Subcutaneous abdominal adipose tissue (tissue), 5 donors: ENCODE results near the gene SHE.

Experiments
- H3K27ac ChIP-seq: one replicate; pipeline ENCODE4 v1.7.0; 2013; ENCODE audit warnings: low read depth, mild to moderate bottlenecking, inconsistent platforms, low read length, moderate library complexity
- H3K27me3 ChIP-seq, 5 donors: one replicate each; pipeline ENCODE4 v1.7.0; 2013; ENCODE audit warnings: low read length in 5 of 5, inconsistent platforms in 1 of 5; ENCODE audit not compliant: control insufficient read depth in 5 of 5, insufficient read depth in 4 of 5
- H3K36me3 ChIP-seq, 5 donors: one replicate each; pipeline ENCODE4 v1.7.0; 2013; ENCODE audit warnings: low read length in 5 of 5; ENCODE audit not compliant: control insufficient read depth in 5 of 5, insufficient read depth in 5 of 5
- H3K4me1 ChIP-seq, 5 donors: one replicate each; pipeline ENCODE4 v1.7.0; 2013; ENCODE audit warnings: low read length in 5 of 5, mild to moderate bottlenecking in 3 of 5, moderate library complexity in 1 of 5; ENCODE audit not compliant: control insufficient read depth in 5 of 5, insufficient read depth in 5 of 5
- H3K4me3 ChIP-seq, 5 donors: one replicate each; pipeline ENCODE4 v1.7.0; 2013; ENCODE audit warnings: low read length in 5 of 5, low read depth in 1 of 5
- H3K9ac ChIP-seq, 5 donors: one replicate each; pipeline ENCODE4 v1.7.0; 2013; ENCODE audit warnings: low read length in 5 of 5, mild to moderate bottlenecking in 4 of 5, moderate library complexity in 3 of 5
- H3K9me3 ChIP-seq, 5 donors: one replicate each; pipeline ENCODE4 v1.7.0; 2013; ENCODE audit warnings: low read length in 5 of 5; ENCODE audit not compliant: control insufficient read depth in 5 of 5
- donor health status: healthy.
- donor health status: healthy.
- donor health status: healthy.
- donor health status: healthy.
- donor health status: healthy.

Gene SHE

DNA sequence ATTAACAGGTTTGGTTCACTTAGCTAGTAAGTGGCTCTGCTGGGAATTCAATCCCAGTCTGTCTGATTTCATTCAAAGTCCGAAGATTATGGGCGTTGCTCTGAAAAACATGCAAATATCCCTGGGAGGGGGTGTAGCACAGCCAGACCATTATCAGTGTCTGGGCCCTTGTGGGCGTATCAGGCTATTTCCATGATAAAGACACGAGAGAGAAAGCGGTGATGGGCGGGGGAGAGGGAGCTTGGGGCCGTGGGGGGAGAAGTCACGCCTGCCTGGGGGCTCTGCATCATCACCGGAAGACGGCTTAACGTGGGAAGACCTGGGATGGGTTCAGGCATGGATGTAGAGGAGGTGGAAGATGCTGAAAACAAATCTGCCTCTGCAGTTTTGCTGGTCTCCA, 71.3 kb downstream of the SHE start:
- Histone ChIP-seq H3K9ac (no peak overlapping the region), H3K27ac (peak overlapping the region; percentile 37), H3K4me1 (peaks cover 12 to 57% (median 52%) of the 10 kb centered on the region in 5 donors), H3K9me3 (no peaks in the 10 kb centered on the region), H3K4me3 (no peak overlapping the region), H3K27me3 (no peaks in the 10 kb centered on the region), H3K36me3 (peaks cover 0 to 21% (median 16%) of the 10 kb centered on the region in 5 donors)

- Histone ChIP-seq H3K4me1 (peaks cover 12 to 53% (median 46%) of the 10 kb centered on the region in 5 donors), H3K27me3 (no peaks in the 10 kb centered on the region), H3K27ac (peak overlapping the region; percentile 37), H3K9ac (no peak overlapping the region), H3K4me3 (no peak overlapping the region), H3K9me3 (no peaks in the 10 kb centered on the region), H3K36me3 (peaks cover 0 to 13% (median 12%) of the 10 kb centered on the region in 5 donors)
Observed at GRCh38 chr1:154429841-154430611, 72.2 kb downstream of the SHE start.
